GM12864 (cell line): Measurements from ENCODE around the gene ETS2.

Experiments used
- DNase-seq: peaks from one replicate; pipeline ENCODE4 v3.0.0-alpha.2; 2011; ENCODE audit warnings: low read depth
- H3K4me3 ChIP-seq: 2 replicates; pipeline ENCODE4 v1.5.1; 2011; ENCODE audit warnings: mild to moderate bottlenecking, low read depth, low read length, control low read depth
- CTCF ChIP-seq: IDR thresholded peaks from 2 replicates; pipeline ENCODE4 v1.5.1; 2011; ENCODE audit warnings: low read depth, mild to moderate bottlenecking, moderate library complexity, low read length, control low read depth, inconsistent platforms; ENCODE audit errors: missing control alignments

Gene ETS2

GRCh38 chr21:38810826-38811164 lies 5.1 kb downstream of the ETS2 start:
- H3K4me3 ChIP-seq = no peak overlapping the region
- no peak for TF ChIP-seq CTCF
- no peak for DNase-seq

- no peak for TF ChIP-seq CTCF
- no peak for DNase-seq
These were observed 5.5 kb downstream of the ETS2 start for GRCh38 chr21:38811257-38811656.

GRCh38 chr21:38813143-38813542 lies 7.4 kb downstream of the ETS2 start:
- H3K4me3 ChIP-seq = no peak overlapping the region
- no peak for DNase-seq
- TF ChIP-seq CTCF = no peak

More at GRCh38 chr21:38811257-38811656, 5.5 kb downstream of the ETS2 start:
- no peak overlapping the region for H3K4me3 ChIP-seq

GRCh38 chr21:38813547-38813946 lies 7.8 kb downstream of the ETS2 start:
- no peak for TF ChIP-seq CTCF
- no peak for DNase-seq
- no peak overlapping the region for H3K4me3 ChIP-seq

GRCh38 chr21:38814126-38815059 lies 8.7 kb downstream of the ETS2 start:
- H3K4me3 ChIP-seq = no peak overlapping the region
- TF ChIP-seq CTCF = no peak
- no peak for DNase-seq

- DNase-seq = no peak
- no peak for TF ChIP-seq CTCF
- H3K4me3 ChIP-seq = no peak overlapping the region
These were observed 9.3 kb downstream of the ETS2 start for GRCh38 chr21:38815060-38815405.

GRCh38 chr21:38816400-38816977 lies 10.8 kb downstream of the ETS2 start:
- no peak for DNase-seq
- no peak for TF ChIP-seq CTCF
- H3K4me3 ChIP-seq = no peak overlapping the region
